Kidney epithelial cell (primary cell): ENCODE results near the gene LRCH1. TPM values are rescaled to one million over a fixed set of nuclear protein-coding genes. Genes with fewer than 3 reads are reported as not detected.

ENCODE experiments used
- DNase-seq: peaks from one replicate; pipeline ENCODE4 v3.0.0-alpha.2; 2010; ENCODE audit warnings: low read depth
- H3K27me3 ChIP-seq: 2 replicates; pipeline ENCODE4 v1.6.0; 2011; ENCODE audit warnings: low read length; ENCODE audit not compliant: control insufficient read depth, insufficient read depth
- H3K36me3 ChIP-seq: 2 replicates; pipeline ENCODE4 v1.5.1; 2011; ENCODE audit warnings: low read length; ENCODE audit not compliant: control insufficient read depth, insufficient read depth
- H3K4me3 ChIP-seq: 2 replicates; pipeline ENCODE4 v1.5.1; 2011; ENCODE audit warnings: low read depth, mild to moderate bottlenecking, control low read depth, low read length
- CTCF ChIP-seq: IDR thresholded peaks from 2 replicates; pipeline ENCODE4 v1.5.1; 2011; ENCODE audit warnings: mild to moderate bottlenecking, moderate library complexity, low read length, control low read depth, inconsistent platforms; ENCODE audit not compliant: insufficient read depth, poor library complexity, severe bottlenecking
- total RNA-seq: library from RNA; depleted of rRNA; stranded (reverse); fragments of >200 nt; gene quantifications from 2 replicates; pipeline ENCODE4 v1.2.3, GENCODE V29; 2015

LRCH1 gene
- 14.0 TPM in 2 replicates for total RNA-seq

- no peak for TF ChIP-seq CTCF
- no peak for DNase-seq
- Histone ChIP-seq H3K4me3 (peak within 1 kb of the TSS; percentile 94), H3K36me3 (no peaks in the 10 kb centered on the region), H3K27me3 (no peaks in the 10 kb centered on the region)
Measured at GRCh38 chr13:46552889-46553520, at the start of gene LRCH1. Gene LRCH1 (plus strand): TSS chr13:46553170. CDS start chr13:46553397, 227 bp downstream.

- Histone ChIP-seq H3K4me3 (no peak overlapping the region), H3K27me3 (no peaks in the 10 kb centered on the region), H3K36me3 (no peaks in the 10 kb centered on the region)
- TF ChIP-seq CTCF: no peak
- no peak for DNase-seq
Measured at GRCh38 chr13:46504036-46504435, 48.9 kb upstream of the LRCH1 start.

- Histone ChIP-seq H3K36me3 (no peaks in the 10 kb centered on the region), H3K27me3 (no peaks in the 10 kb centered on the region), H3K4me3 (no peak overlapping the region)
- no peak for DNase-seq
- TF ChIP-seq CTCF: no peak
Measured at GRCh38 chr13:46507981-46508380, 45.0 kb upstream of the LRCH1 start.

GRCh38 chr13:46509981-46510380, 43.0 kb upstream of the LRCH1 start:
- no peak for TF ChIP-seq CTCF
- Histone ChIP-seq H3K27me3 (no peaks in the 10 kb centered on the region), H3K4me3 (no peak overlapping the region), H3K36me3 (no peaks in the 10 kb centered on the region)
- DNase-seq: no peak

GRCh38 chr13:46515803-46516202, 37.2 kb upstream of the LRCH1 start:
- no peak for DNase-seq
- no peak for TF ChIP-seq CTCF
- Histone ChIP-seq H3K36me3 (no peaks in the 10 kb centered on the region), H3K27me3 (no peaks in the 10 kb centered on the region), H3K4me3 (no peak overlapping the region)
